Adrenal gland (tissue), 5 donors: ENCODE data around the gene TPD52L1.

Experiments used
- CTCF ChIP-seq, 6 experiments: fragments of 450-650 bp in 4 of 6; fragments of 200-600 bp in 2 of 6; sonication (generic) in 1 of 6; IDR thresholded peaks; 1 replicate in 5 of 6; 2 replicates in 1 of 6; pipeline versions ENCODE4 v1.5.1 to v1.8.0; 2016 to 2021; ENCODE audit warnings: antibody characterized with exemption in 6 of 6, mild to moderate bottlenecking in 2 of 6, moderate library complexity in 1 of 6
- POLR2A ChIP-seq, 2 donors: fragments of 450-650 bp; IDR thresholded peaks; one replicate each; pipeline ENCODE4 v1.6.1; 2017; ENCODE audit warnings: antibody characterized with exemption in 2 of 2, mild to moderate bottlenecking in 2 of 2, moderate library complexity in 1 of 2
- donor health status: DM: no; HTN: no; CAD: no.

- no peak for TF ChIP-seq CTCF (IDR thresholded peaks at IDR 0.05)
- no peak for TF ChIP-seq POLR2A (IDR thresholded peaks at IDR 0.05)
Measured at GRCh38 chr6:125245523-125246264, 92.1 kb downstream of the TPD52L1 start.
